Kidney epithelial cell (primary cell): ENCODE results near the gene CDK11B. TPM values are rescaled to one million over a fixed set of nuclear protein-coding genes. Genes with fewer than 3 reads are reported as not detected.

ENCODE experiments used
- DNase-seq: peaks from one replicate; pipeline ENCODE4 v3.0.0-alpha.2; 2010; ENCODE audit warnings: low read depth
- H3K27me3 ChIP-seq: 2 replicates; pipeline ENCODE4 v1.6.0; 2011; ENCODE audit warnings: low read length; ENCODE audit not compliant: control insufficient read depth, insufficient read depth
- H3K36me3 ChIP-seq: 2 replicates; pipeline ENCODE4 v1.5.1; 2011; ENCODE audit warnings: low read length; ENCODE audit not compliant: control insufficient read depth, insufficient read depth
- H3K4me3 ChIP-seq: 2 replicates; pipeline ENCODE4 v1.5.1; 2011; ENCODE audit warnings: low read depth, mild to moderate bottlenecking, control low read depth, low read length
- CTCF ChIP-seq: IDR thresholded peaks from 2 replicates; pipeline ENCODE4 v1.5.1; 2011; ENCODE audit warnings: mild to moderate bottlenecking, moderate library complexity, low read length, control low read depth, inconsistent platforms; ENCODE audit not compliant: insufficient read depth, poor library complexity, severe bottlenecking
- total RNA-seq: library from RNA; depleted of rRNA; stranded (reverse); fragments of >200 nt; gene quantifications from 2 replicates; pipeline ENCODE4 v1.2.3, GENCODE V29; 2015

CDK11B gene
- total RNA-seq, 1 donor from 2014 or later, result 27.0 TPM

GRCh38 chr1:1625824-1626206 is 33.0 kb downstream of the CDK11B start:
- DNase-seq, result no peak
- no peak for TF ChIP-seq CTCF
- Histone ChIP-seq H3K27me3 (peaks cover 13% of the 10 kb centered on the region), H3K4me3 (no peak overlapping the region), H3K36me3 (no peaks in the 10 kb centered on the region)

- DNase-seq, result no peak
- Histone ChIP-seq H3K36me3 (no peaks in the 10 kb centered on the region), H3K4me3 (no peak overlapping the region), H3K27me3 (peaks cover 8% of the 10 kb centered on the region)
- TF ChIP-seq CTCF, result no peak
Measured at GRCh38 chr1:1625404-1625775, 33.4 kb downstream of the CDK11B start.

- no peak overlapping the region for H3K4me3 ChIP-seq
- TF ChIP-seq CTCF, result no peak
- H3K27me3 ChIP-seq, result peaks cover 3% of the 10 kb centered on the region
- no peak for DNase-seq
- no peaks in the 10 kb centered on the region for H3K36me3 ChIP-seq
Measured at GRCh38 chr1:1624443-1625403, 34.1 kb downstream of the CDK11B start.

DNA sequence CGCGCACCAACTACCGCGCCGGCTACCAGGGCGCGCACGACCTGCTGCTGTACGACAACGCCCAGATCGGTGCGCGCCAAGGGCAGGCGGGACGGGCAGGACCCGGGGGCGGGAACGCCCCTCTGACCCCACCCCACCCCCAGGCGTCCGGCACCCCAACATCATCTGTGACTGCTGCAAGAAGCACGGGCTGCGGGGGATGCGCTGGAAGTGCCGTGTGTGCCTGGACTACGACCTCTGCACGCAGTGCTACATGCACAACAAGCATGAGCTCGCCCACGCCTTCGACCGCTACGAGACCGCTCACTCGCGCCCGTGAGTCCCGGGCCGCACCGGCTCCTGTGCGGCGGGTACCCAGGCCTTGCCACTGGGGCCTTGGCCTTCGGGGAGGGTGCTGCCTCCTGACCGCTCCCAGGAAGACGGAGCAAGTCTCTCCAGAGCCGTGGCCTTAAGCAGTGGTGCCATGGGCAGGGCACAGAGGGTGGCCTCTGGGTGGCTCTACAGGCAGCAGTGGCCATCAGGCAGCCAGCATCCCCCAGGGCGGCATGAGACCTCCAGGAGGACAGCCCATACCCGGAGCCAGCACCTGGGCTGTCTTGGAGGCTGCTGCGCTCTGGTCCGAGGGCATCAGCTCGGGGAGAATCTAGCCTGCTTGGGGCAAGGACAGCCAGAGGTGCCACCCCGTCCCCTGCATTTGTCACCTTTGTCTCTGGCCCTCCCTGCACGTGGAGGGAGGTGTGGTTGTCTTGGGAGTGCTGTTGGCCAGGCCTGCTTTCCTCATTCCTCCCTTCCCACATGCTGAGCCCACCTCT is 35.0 kb downstream of the CDK11B start:
- no peaks in the 10 kb centered on the region for H3K36me3 ChIP-seq
- H3K27me3 ChIP-seq, result no peaks in the 10 kb centered on the region
- TF ChIP-seq CTCF, result no peak
- H3K4me3 ChIP-seq, result no peak overlapping the region
- DNase-seq, result no peak

DNA sequence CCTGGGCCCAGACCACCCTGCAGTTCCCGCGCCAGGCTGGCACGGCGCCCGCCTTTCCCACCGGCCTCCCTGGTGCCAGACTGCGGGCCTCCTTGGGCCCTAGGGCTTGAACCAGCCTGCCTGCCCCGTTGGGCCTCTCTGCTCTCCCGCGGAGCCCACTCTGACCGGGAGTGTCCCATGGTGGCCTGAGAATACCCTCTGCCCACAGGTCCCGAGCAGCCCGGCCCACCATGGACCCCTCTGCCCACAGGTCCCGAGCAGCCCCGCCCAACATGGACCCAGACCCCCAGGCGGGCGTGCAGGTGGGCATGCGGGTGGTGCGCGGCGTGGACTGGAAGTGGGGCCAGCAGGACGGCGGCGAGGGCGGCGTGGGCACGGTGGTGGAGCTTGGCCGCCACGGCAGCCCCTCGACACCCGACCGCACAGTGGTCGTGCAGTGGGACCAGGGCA is 35.6 kb downstream of the CDK11B start:
- TF ChIP-seq CTCF, result no peak
- Histone ChIP-seq H3K27me3 (no peaks in the 10 kb centered on the region), H3K4me3 (no peak overlapping the region), H3K36me3 (no peaks in the 10 kb centered on the region)
- DNase-seq, result no peak
